HEK293 (cell line): Measurements from ENCODE around the gene KRT4.

Experiments used
- CTCF ChIA-PET: fragments of 350-600 bp; formaldehyde crosslinking; extraction: SDS; loops from one replicate; lab custom pipeline; 2021; ENCODE audit warnings: antibody characterized with exemption; lab: Yijun Ruan, JAX
- POLR2A ChIA-PET: fragments of 300-600 bp; formaldehyde crosslinking; extraction: SDS; loops from one replicate; lab custom pipeline; 2020; ENCODE audit warnings: antibody characterized with exemption, inconsistent platforms; lab: Yijun Ruan, JAX
- H3K27ac ChIP-seq: fragments of 200-500 bp; sonication (Bioruptor generic); 2 replicates; pipeline ENCODE4 v1.5.1; 2014; ENCODE audit warnings: low read depth, low read length, control low read depth, inconsistent platforms; ENCODE audit errors: extremely low read depth
- H3K36me3 ChIP-seq, 2 experiments: fragments of 200-500 bp in 1 of 2; sonication (Bioruptor generic) in 1 of 2; 1 replicate in 1 of 2; 2 replicates in 1 of 2; pipeline ENCODE4 v1.5.1; 2014 to 2017; ENCODE audit warnings: inconsistent platforms in 2 of 2, low read length in 2 of 2; ENCODE audit not compliant: control insufficient read depth in 2 of 2, insufficient read depth in 1 of 2
- H3K4me1 ChIP-seq: fragments of 200-500 bp; sonication (Bioruptor generic); 2 replicates; pipeline ENCODE4 v1.5.1; 2014; ENCODE audit warnings: mild to moderate bottlenecking, low read length, inconsistent platforms; ENCODE audit not compliant: control insufficient read depth, insufficient read depth
- H3K4me3 ChIP-seq: 2 replicates; pipeline ENCODE4 v1.5.1; 2011; ENCODE audit warnings: low read depth, mild to moderate bottlenecking, control low read depth, low read length, moderate library complexity
- H3K9me3 ChIP-seq: fragments of 200-500 bp; sonication (Bioruptor generic); 2 replicates; pipeline ENCODE4 v1.5.1; 2014; ENCODE audit warnings: low read depth, low read length, inconsistent platforms; ENCODE audit not compliant: control insufficient read depth, insufficient read depth
- AEBP2 ChIP-seq: fragments of 450-650 bp; formaldehyde crosslinking; IDR thresholded peaks from 2 replicates; pipeline ENCODE4 v1.5.1; 2016; ENCODE audit warnings: missing biosample characterization, missing genetic modification characterization, borderline replicate concordance
- EGR2 ChIP-seq: fragments of 450-650 bp; formaldehyde crosslinking; IDR thresholded peaks from 2 replicates; pipeline ENCODE4 v1.5.1; 2016; ENCODE audit warnings: low read depth, missing biosample characterization, missing genetic modification characterization
- FEZF1 ChIP-seq: fragments of 450-650 bp; formaldehyde crosslinking; IDR thresholded peaks from 2 replicates; pipeline ENCODE4 v1.5.1; 2016; ENCODE audit warnings: missing biosample characterization, missing genetic modification characterization
- HOXA7 ChIP-seq: sonication (generic); formaldehyde crosslinking; IDR thresholded peaks from 2 replicates; pipeline ENCODE4 v1.8.1; 2022; ENCODE audit warnings: missing genetic modification reagents, borderline replicate concordance
- HOXC10 ChIP-seq: sonication (generic); formaldehyde crosslinking; IDR thresholded peaks from 2 replicates; pipeline ENCODE4 v1.8.1; 2023; ENCODE audit warnings: mild to moderate bottlenecking, missing genetic modification reagents
- KLF1 ChIP-seq: fragments of 450-650 bp; formaldehyde crosslinking; IDR thresholded peaks from 2 replicates; pipeline ENCODE4 v1.5.1; 2016; ENCODE audit warnings: missing biosample characterization, missing genetic modification characterization
- KLF7 ChIP-seq: fragments of 450-650 bp; formaldehyde crosslinking; IDR thresholded peaks from 2 replicates; pipeline ENCODE4 v1.5.1; 2016; ENCODE audit warnings: missing biosample characterization, missing genetic modification characterization, borderline replicate concordance
- KLF8 ChIP-seq: fragments of 450-650 bp; formaldehyde crosslinking; IDR thresholded peaks from 2 replicates; pipeline ENCODE4 v1.5.1; 2016; ENCODE audit warnings: missing biosample characterization, missing genetic modification characterization
- PRDM1 ChIP-seq: fragments of 450-650 bp; formaldehyde crosslinking; IDR thresholded peaks from 2 replicates; pipeline ENCODE4; 2016; ENCODE audit warnings: missing biosample characterization, missing genetic modification characterization
- SP2 ChIP-seq: fragments of 450-650 bp; formaldehyde crosslinking; IDR thresholded peaks from 2 replicates; pipeline ENCODE4 v1.5.1; 2016; ENCODE audit warnings: missing biosample characterization, missing genetic modification characterization
- TRIM28 ChIP-seq: IDR thresholded peaks from 2 replicates; pipeline ENCODE4 v1.6.1; 2011; ENCODE audit warnings: low read length, control low read depth, borderline replicate concordance
- ZBTB10 ChIP-seq: fragments of 450-650 bp; formaldehyde crosslinking; IDR thresholded peaks from 2 replicates; pipeline ENCODE4 v1.5.1; 2016; ENCODE audit warnings: missing biosample characterization, missing genetic modification characterization
- ZBTB26 ChIP-seq: fragments of 450-650 bp; formaldehyde crosslinking; optimal IDR thresholded peaks from 2 replicates; pipeline ENCODE3; 2016; ENCODE audit warnings: missing biosample characterization, mild to moderate bottlenecking, missing genetic modification characterization
- ZIC2 ChIP-seq: fragments of 450-650 bp; formaldehyde crosslinking; IDR thresholded peaks from 2 replicates; pipeline ENCODE4 v1.5.1; 2016; ENCODE audit warnings: missing biosample characterization, missing genetic modification characterization
- ZNF10 ChIP-seq: fragments of 450-650 bp; formaldehyde crosslinking; IDR thresholded peaks from 2 replicates; pipeline ENCODE4 v1.5.1; 2017; ENCODE audit warnings: missing biosample characterization, missing genetic modification characterization
- ZNF140 ChIP-seq: fragments of 450-650 bp; formaldehyde crosslinking; IDR thresholded peaks from 2 replicates; pipeline ENCODE4 v1.5.1; 2016; ENCODE audit warnings: missing biosample characterization, missing genetic modification characterization
- ZNF157 ChIP-seq: fragments of 450-650 bp; formaldehyde crosslinking; IDR thresholded peaks from 2 replicates; pipeline ENCODE4 v1.5.1; 2016; ENCODE audit warnings: missing biosample characterization, missing genetic modification characterization
- ZNF169 ChIP-seq: fragments of 450-650 bp; formaldehyde crosslinking; IDR thresholded peaks from 2 replicates; pipeline ENCODE4 v1.5.1; 2016; ENCODE audit warnings: missing biosample characterization, missing genetic modification characterization
- ZNF211 ChIP-seq: fragments of 450-650 bp; formaldehyde crosslinking; IDR thresholded peaks from 2 replicates; pipeline ENCODE4 v1.5.1; 2016; ENCODE audit warnings: low read depth, missing biosample characterization, missing genetic modification characterization
- ZNF292 ChIP-seq: fragments of 450-650 bp; formaldehyde crosslinking; IDR thresholded peaks from 2 replicates; pipeline ENCODE4 v1.5.1; 2016; ENCODE audit warnings: low read depth, missing biosample characterization, missing genetic modification characterization, borderline replicate concordance
- ZNF324 ChIP-seq: fragments of 450-650 bp; formaldehyde crosslinking; IDR thresholded peaks from 2 replicates; pipeline ENCODE4 v1.5.1; 2016; ENCODE audit warnings: missing biosample characterization, missing genetic modification characterization
- ZNF37A ChIP-seq: fragments of 450-650 bp; IDR thresholded peaks from 2 replicates; pipeline ENCODE4 v1.5.1; 2018; ENCODE audit warnings: missing biosample characterization, missing genetic modification characterization
- ZNF449 ChIP-seq: fragments of 450-650 bp; formaldehyde crosslinking; IDR thresholded peaks from 2 replicates; pipeline ENCODE4 v1.5.1; 2017; ENCODE audit warnings: missing biosample characterization, mild to moderate bottlenecking, missing genetic modification characterization, moderate library complexity
- ZNF48 ChIP-seq: fragments of 450-650 bp; formaldehyde crosslinking; IDR thresholded peaks from 2 replicates; pipeline ENCODE4 v1.5.1; 2016; ENCODE audit warnings: missing biosample characterization, missing genetic modification characterization
- ZNF544 ChIP-seq: fragments of 450-650 bp; formaldehyde crosslinking; IDR thresholded peaks from 2 replicates; pipeline ENCODE4 v1.5.0; 2017; ENCODE audit warnings: missing biosample characterization, missing genetic modification characterization
- ZNF610 ChIP-seq: fragments of 450-650 bp; formaldehyde crosslinking; IDR thresholded peaks from 2 replicates; pipeline ENCODE4 v1.5.1; 2016; ENCODE audit warnings: missing biosample characterization, missing genetic modification characterization, borderline replicate concordance
- ZNF623 ChIP-seq: fragments of 450-650 bp; formaldehyde crosslinking; IDR thresholded peaks from 2 replicates; pipeline ENCODE4 v1.5.1; 2016; ENCODE audit warnings: missing biosample characterization, missing genetic modification characterization
- ZNF624 ChIP-seq: fragments of 450-650 bp; formaldehyde crosslinking; IDR thresholded peaks from 2 replicates; pipeline ENCODE4 v1.5.1; 2017; ENCODE audit warnings: missing biosample characterization, missing genetic modification characterization
- ZNF658 ChIP-seq: fragments of 450-650 bp; formaldehyde crosslinking; IDR thresholded peaks from 2 replicates; pipeline ENCODE4; 2016; ENCODE audit warnings: missing biosample characterization, missing genetic modification characterization
- ZNF701 ChIP-seq: fragments of 450-650 bp; formaldehyde crosslinking; IDR thresholded peaks from 2 replicates; pipeline ENCODE4 v1.5.1; 2016; ENCODE audit warnings: missing biosample characterization, missing genetic modification characterization
- ZNF792 ChIP-seq: fragments of 450-650 bp; formaldehyde crosslinking; IDR thresholded peaks from 2 replicates; pipeline ENCODE4 v1.5.1; 2016; ENCODE audit warnings: missing biosample characterization, missing genetic modification characterization

The KRT4 gene

GRCh38 chr12:52815161-52815560, 1.2 kb upstream of the KRT4 start:
- no peak overlapping the region for H3K27ac ChIP-seq
- no peaks in the 10 kb centered on the region for H3K4me1 ChIP-seq
- ChIA-PET CTCF (no interaction called here), POLR2A (no interaction called here)
- TF ChIP-seq ZNF658 (tag by site-specific recombination): no peak
- no peak for TF ChIP-seq ZNF792
- TF ChIP-seq AEBP2: no peak
- TF ChIP-seq KLF7 (tag by site-specific recombination): no peak
- TF ChIP-seq ZNF623 (tag by site-specific recombination): no peak
- TF ChIP-seq ZIC2 (tag by site-specific recombination): no peak
- TF ChIP-seq FEZF1 (tag by site-specific recombination): no peak
- no peak for TF ChIP-seq ZBTB26 (tag by site-specific recombination)
- no peak for TF ChIP-seq ZNF140 (tag by site-specific recombination)
- no peak for TF ChIP-seq ZBTB10 (tag by site-specific recombination)
- TF ChIP-seq ZNF449 (tag by site-specific recombination): no peak
- TF ChIP-seq ZNF10: no peak
- TF ChIP-seq ZNF157 (tag by site-specific recombination): no peak
- TF ChIP-seq HOXA7 (CRISPR knock-in tag): no peak
- TF ChIP-seq PRDM1 (tag by site-specific recombination): no peak
- no peak for TF ChIP-seq ZNF37A
- no peak for TF ChIP-seq KLF1
- no peak for TF ChIP-seq ZNF610 (tag by site-specific recombination)
- no peak overlapping the region for H3K4me3 ChIP-seq
- H3K9me3 ChIP-seq: no peaks in the 10 kb centered on the region
- H3K36me3 ChIP-seq: no peaks in the 10 kb centered on the region

GRCh38 chr12:52814710-52815155, 817 bp upstream of the KRT4 start:
- no peak for TF ChIP-seq ZNF292 (tag by site-specific recombination)
- TF ChIP-seq ZNF624 (tag by site-specific recombination): no peak
- TF ChIP-seq ZNF169 (tag by site-specific recombination): no peak
- no peak for TF ChIP-seq TRIM28
- no peak for TF ChIP-seq SP2 (tag by site-specific recombination)
- TF ChIP-seq ZNF544 (tag by site-specific recombination): no peak
- no peak for TF ChIP-seq ZNF48 (tag by site-specific recombination)
- TF ChIP-seq HOXC10: no peak
- TF ChIP-seq KLF8 (tag by site-specific recombination): no peak
- TF ChIP-seq ZNF324 (tag by site-specific recombination): no peak
- TF ChIP-seq ZNF701 (tag by site-specific recombination): no peak
- no peak for TF ChIP-seq EGR2
- no peak for TF ChIP-seq ZNF211 (tag by site-specific recombination)
- no peak for TF ChIP-seq ZBTB26 (tag by site-specific recombination)
- Histone ChIP-seq H3K9me3 (no peaks in the 10 kb centered on the region), H3K4me1 (no peaks in the 10 kb centered on the region), H3K36me3 (no peaks in the 10 kb centered on the region), H3K27ac (no peak overlapping the region), H3K4me3 (no peak overlapping the region)
- CTCF ChIA-PET: no interaction called here
- POLR2A ChIA-PET: no interaction called here
